GM18951 (cell line): ENCODE measurements around the gene ARHGAP35.
"Not testable (repeated sequence)": the region's sequence is repeated elsewhere in the genome, so short reads cannot be mapped to it uniquely, and the experiment has no call there.

Source experiments
- POLR2A ChIP-seq: IDR thresholded peaks from 4 replicates; pipeline ENCODE4 v1.6.1; 2011; ENCODE audit warnings: mild to moderate bottlenecking; ENCODE audit not compliant: insufficient read length, insufficient read depth; ENCODE audit errors: extremely low read depth
- in situ Hi-C: fragments of 300-500 bp; cut with MboI; formaldehyde crosslinking; loops from one replicate; pipeline ENCODE4 v1.12.0; 2022; ENCODE audit warnings: low sequenced_read_pairs, mixed read lengths, inconsistent platforms; ENCODE audit not compliant: unreplicated experiment

Gene ARHGAP35

DNA sequence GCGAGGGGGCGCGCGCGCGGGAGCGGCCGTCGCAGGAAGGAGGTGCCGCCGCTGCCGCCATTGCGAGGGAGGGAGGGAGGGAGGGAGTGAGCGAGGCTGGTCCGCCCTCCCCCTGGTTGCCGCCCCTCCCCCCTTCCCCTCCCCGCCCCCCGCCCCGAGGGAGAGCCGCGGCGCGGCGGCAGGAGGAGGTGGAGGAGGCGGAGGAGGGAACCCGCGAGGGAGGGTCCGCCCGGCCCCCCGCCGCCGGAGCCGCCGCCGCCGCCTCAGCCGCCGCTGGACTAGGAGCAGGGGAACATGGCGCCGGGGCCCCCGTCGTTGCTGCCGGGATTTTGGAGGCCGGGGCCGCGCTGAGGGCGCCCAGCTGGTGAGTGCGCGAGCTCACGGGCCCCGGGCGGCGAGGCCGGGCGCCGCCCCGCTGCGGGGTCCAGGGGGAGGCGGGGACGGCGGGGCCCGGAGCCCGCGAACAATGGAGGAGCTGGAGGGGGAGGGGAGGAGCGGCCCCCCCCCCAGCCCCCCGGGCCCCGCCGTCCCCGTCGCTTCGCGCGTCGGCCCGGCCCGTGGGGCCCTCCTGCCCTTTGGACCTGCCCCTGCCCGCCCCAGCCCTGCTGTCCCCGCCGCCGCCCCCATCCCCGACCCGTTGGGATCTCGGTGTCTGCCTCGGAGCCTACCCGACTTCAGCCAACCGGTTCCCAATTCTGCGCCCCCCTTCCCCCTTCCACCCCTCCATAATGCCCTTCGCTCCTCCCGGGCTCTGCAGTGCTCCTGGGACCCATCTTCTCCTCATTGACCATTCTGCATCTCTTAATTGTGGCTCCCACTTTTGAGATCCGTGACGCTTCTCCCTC is at the start of gene ARHGAP35:
TSS of gene ARHGAP35 (plus strand) at position 152 of the 845 bp plus-strand sequence. CDS start 57,679 bp downstream, outside the sequence.
- in situ Hi-C loops, result no loop called here
- no peak for TF ChIP-seq POLR2A

DNA sequence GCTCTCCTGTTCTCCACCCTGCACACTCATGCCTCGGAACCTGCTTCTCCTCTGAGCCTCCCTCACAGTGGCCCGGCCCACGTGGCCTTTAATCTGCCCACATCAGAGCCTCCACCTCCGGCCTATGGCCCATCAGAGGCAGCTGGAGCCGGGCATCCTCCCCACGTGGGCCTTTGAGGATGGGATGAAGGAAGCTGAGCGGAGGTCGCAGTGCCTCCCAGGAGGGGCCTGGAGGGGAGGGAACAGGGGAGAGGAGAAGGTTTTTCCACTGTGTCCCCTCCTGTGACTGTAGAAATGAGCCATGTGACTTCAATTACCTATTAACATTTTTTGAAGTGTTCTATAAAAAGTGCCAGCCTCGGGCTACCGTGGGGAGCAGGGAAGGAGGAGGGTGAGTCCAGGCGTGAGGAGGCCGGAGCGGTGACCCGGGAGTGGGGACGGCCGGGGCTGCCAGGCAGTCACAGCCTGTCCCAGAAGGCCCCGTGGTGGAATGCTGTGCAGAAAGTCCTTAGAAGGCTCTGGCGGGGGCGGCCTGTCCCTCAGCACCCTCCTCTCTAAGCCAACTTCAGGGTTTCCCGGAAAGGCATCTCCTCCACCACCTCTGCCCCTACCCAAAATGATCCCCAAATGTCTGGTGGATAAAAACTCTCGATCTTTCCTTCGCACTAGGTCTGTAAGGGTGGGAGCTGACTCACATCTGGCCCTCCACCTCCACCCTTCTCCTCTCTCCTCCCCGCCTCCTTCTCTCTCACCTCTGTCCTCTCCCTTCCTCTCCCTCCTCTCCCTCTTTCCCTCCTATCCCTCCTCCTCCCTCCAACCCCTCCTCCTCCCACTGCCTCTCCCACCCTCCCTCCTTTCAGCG is 47.6 kb upstream of the ARHGAP35 start:
- TF ChIP-seq POLR2A, result no peak
- in situ Hi-C loops, result no loop called here

DNA sequence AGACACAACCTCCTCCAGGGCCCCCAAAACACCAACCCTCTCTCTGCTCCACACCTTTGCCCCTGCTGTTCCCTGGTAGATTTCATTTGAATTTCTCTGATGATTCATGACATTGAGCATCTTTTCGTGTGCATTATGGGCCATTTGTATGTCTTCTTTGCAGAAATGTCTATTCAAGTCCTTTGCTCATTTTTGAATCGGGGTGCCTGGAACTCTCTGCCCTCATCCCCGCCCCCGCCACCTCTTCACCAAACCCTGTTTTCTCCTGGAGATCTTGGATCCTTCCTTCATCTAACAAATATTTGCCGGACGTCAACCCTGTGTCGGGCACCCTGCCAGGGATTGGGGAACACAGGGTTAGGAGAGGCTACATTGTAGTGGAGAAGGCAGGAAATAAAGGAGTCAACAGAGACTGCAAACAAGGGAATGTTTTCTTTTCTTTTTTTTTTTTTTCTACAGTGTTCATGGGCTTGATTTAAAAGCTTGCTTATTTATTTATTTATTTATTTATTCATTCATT is 46.9 kb upstream of the ARHGAP35 start:
- TF ChIP-seq POLR2A, result no peak
- in situ Hi-C loops, result no loop called here

DNA sequence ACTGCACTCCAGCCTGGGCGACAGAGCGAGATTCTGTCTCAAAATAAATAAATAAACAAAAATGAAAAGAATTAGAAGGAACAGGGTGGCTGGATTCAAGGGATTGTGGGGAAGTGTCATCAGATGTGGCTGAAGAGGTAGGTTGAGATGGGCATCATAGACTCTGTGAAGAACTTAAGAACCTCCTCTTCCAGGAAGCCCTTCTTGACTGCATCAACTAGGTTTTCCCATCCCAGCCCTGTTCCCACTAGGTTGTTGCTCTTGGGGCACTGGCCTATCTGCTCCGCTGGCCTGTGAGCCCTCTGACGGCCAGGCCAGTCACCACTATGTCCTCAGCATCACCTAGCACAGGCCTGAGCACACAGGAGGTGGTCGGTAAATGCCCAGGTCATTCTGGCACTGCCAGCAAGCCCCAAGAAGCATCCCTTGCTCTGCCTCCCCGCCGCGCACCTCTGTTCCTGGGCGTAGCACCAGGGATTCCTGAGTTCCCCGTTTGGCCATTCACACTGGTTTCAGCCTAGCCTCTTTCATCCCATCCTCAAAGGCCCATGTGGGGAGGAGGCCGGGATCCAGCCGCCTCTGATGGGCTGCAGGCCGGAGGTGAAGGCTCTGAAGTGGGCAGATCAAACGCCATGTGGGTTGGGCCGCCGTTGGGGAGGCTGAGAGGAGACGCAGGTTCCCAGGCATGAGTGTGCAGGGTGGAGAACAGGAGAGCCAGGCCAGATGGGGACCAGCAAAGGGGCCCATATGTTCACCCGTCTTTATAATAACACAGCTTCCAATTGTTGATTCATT is 44.8 kb upstream of the ARHGAP35 start:
- no peak for TF ChIP-seq POLR2A
- in situ Hi-C loops, result no loop called here

DNA sequence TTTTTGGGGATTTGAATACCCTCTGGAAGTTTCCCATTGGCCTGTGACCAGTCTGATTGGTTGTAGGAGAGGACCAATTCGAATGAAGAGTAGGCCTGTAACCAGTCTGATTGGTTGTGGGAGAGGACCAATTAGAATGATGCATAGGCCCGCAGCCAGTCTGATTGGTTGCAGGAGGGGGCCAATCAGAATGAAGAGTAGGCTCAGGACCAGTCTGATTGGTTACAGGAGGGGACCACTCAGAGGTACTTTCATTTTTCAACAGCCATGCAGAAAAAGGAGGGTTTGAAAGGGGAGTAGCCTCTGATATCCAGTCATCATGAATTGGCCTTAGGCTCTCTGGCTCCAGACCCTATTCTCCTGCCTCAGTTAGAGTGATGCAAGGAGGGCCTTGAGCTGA is 42.0 kb upstream of the ARHGAP35 start:
- TF ChIP-seq POLR2A, result no peak
- in situ Hi-C loops, result no loop called here

DNA sequence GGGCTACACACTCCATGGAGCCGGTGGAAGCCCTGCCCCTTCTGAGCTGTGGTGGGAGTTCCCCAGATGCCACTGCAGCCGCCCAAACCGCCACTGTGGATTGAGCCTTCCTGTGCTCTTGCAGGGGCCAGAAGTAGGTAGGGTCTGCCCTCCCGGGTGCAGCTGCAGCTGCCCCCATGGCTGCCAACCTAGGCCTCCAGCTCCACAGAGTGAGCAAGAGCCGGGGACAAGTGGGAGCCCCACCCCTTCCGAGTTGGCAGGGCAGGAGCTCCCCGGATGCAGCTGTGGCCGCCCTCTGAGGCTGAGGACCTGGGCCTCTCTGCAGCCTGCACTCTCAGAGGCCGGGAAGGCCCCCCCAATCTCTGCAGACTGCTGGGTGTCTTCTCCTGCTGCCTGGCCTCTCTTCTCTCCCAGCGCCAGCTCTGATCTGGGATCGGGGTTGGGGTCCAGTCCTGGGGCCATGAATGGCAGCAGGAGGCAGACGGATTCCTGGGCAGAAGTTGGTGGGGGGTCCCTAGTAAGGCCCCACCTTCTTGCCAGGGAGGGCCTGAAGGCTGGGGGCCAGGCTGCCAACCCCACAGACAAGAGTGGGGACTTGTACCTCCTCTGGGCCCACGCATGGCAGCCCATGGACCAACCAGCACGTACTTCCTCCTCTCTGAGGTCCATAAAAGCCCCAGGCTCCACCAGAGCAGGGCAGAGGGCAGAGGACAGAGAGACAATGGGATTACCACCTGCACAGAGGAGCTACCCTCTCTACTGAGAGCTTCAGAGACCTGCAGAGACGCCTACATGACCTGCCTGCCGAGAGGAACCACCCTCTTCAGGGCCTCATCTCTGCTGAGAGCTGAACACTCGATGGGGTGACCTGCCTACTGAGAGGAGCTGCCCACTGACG is 39.0 kb upstream of the ARHGAP35 start:
- peak; percentile 40 for TF ChIP-seq POLR2A
- in situ Hi-C loops, result no loop called here

DNA sequence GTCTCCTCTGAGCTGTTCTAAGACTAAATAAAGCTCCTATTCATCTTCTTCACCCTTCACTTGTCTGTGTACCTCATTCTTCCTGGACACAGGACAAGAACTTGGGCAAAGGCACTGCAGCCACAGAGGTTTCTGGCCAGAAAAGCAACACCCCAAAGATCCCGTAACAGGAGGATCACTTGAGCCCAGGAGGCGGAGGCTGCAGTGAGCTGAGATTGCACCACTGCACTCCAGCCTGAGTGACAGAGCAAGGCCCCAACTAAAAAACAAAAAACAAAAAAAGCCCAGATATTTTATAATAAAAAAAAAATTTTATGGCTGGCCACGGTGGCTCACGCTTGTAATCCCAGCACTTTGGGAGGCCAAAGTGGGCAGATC is 38.4 kb upstream of the ARHGAP35 start:
- in situ Hi-C loops, result not testable (repeated sequence)

DNA sequence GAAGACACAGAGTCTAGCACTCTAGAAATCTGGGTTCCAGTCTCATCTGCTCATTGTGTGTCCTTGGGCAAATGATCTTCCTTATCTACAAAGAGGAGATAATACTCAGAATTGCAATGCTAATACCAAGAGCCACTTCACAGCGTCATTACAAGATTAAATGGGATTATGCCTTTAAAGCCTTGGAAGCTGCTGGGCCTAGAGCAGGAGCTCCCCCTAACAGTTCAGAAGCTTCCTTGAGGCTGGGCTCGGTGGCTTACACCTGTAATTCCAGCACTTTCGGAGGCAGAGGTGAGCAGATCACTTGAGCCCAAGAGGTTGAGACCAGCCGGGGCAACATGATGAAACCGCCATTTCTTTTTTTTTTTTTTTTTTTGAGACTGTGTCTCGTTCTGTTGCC is 37.7 kb upstream of the ARHGAP35 start:
- no peak for TF ChIP-seq POLR2A
- in situ Hi-C loops, result no loop called here

DNA sequence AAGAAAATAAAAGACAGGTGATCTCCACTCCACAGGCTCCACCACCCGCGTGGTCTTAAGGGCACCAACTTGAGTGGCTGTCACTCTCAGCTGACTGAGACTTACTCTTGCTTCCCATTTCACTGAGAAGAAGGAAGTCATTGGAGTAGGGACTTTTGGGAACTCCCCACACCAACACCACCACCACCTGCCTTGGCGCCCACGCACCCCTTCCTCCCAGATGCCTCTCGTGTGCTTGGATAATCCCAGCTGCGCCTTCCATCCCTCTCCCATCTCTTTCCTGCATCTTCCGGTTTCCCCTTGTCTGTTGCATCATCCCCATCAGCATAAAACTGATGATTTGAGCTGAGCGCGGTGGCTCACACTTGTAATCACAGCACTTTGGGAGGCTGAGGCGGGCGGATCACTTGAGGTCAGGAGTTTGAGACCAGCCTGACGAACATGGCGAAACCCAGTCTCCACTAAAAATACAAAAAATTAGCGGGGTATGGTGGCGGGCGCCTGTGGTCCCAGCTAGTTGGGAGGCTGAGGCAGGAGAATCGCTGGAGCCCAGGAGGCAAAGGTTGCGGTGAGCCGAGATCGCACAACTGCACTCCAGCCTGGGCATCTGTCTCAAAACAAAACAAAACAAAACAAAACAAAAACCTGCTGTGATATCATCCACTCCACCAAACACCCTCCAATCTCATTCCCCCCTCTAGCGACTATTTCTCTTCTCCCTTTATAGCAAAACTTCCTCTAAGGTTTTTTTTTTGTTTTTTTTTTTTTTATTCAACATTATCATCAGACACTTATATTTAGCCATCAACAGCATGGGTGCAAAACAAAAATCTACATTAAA is 35.7 kb upstream of the ARHGAP35 start:
- no peak for TF ChIP-seq POLR2A
- in situ Hi-C loops, result no loop called here

DNA sequence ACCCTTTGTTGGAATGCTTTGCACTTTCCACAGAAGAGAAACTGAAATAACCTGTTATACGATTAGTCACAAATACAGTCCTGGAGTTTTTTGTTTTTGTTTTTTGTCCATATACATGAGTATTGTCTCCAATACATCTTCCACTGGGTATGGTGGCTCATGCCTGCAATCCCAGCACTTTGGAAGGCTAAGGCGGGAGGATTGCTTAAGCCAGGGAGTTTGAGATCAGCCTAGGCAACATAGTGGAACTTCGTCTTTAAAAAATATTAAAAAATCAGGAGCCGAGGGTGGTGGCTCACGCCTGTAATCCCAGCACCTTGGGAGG is 35.1 kb upstream of the ARHGAP35 start:
- no peak for TF ChIP-seq POLR2A
- in situ Hi-C loops, result no loop called here

DNA sequence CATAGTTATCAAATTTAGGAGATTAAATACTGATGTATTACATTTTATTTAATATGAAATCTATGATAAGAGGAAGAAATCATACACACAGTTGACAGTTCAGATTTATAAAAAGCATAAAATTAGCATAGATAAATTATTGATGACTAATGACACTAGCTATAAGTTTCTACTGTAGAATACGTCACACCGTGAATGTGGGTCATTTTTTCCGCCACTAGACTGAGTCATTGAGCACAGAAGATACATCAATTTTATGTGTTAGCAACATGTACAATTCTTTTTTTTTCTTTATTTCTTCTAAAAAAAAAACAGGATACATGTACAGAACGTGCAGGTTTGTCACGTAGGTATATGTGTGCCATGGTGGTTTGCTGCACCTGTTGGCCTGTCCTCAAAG is 32.3 kb upstream of the ARHGAP35 start:
- TF ChIP-seq POLR2A, result no peak
- in situ Hi-C loops, result no loop called here
